GM10248 (cell line): ENCODE results near the gene ABAT.

Source experiments
- CTCF ChIA-PET: fragments of 300-600 bp; sonication (Branson Sonifier 250); formaldehyde crosslinking; extraction: SDS; loops from one replicate; lab custom pipeline; 2021; ENCODE audit warnings: antibody characterized with exemption; lab: Yijun Ruan, JAX
- POLR2A ChIA-PET: fragments of 350-650 bp; sonication (Branson Sonifier 250); formaldehyde crosslinking; extraction: SDS; loops from one replicate; lab custom pipeline; 2020; ENCODE audit warnings: antibody characterized with exemption; lab: Yijun Ruan, JAX
- DNase-seq: peaks from one replicate; pipeline ENCODE4 v3.0.0; 2012; ENCODE audit errors: extremely low spot score
- TF ChIP-seq, protein P1 (sequence below): IDR thresholded peaks from 2 replicates; pipeline ENCODE4 v1.5.1; 2012; ENCODE audit warnings: mild to moderate bottlenecking, low read depth; ENCODE audit errors: extremely low read depth, missing control alignments, control extremely low read depth

Gene ABAT

GRCh38 chr16:8764525-8765250 lies 90.3 kb downstream of the ABAT start:
- TF ChIP-seq, protein P1, sequence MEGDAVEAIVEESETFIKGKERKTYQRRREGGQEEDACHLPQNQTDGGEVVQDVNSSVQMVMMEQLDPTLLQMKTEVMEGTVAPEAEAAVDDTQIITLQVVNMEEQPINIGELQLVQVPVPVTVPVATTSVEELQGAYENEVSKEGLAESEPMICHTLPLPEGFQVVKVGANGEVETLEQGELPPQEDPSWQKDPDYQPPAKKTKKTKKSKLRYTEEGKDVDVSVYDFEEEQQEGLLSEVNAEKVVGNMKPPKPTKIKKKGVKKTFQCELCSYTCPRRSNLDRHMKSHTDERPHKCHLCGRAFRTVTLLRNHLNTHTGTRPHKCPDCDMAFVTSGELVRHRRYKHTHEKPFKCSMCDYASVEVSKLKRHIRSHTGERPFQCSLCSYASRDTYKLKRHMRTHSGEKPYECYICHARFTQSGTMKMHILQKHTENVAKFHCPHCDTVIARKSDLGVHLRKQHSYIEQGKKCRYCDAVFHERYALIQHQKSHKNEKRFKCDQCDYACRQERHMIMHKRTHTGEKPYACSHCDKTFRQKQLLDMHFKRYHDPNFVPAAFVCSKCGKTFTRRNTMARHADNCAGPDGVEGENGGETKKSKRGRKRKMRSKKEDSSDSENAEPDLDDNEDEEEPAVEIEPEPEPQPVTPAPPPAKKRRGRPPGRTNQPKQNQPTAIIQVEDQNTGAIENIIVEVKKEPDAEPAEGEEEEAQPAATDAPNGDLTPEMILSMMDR: no peak
- DNase-seq: no peak
- POLR2A ChIA-PET: no interaction called here
- CTCF ChIA-PET: no interaction called here

DNA sequence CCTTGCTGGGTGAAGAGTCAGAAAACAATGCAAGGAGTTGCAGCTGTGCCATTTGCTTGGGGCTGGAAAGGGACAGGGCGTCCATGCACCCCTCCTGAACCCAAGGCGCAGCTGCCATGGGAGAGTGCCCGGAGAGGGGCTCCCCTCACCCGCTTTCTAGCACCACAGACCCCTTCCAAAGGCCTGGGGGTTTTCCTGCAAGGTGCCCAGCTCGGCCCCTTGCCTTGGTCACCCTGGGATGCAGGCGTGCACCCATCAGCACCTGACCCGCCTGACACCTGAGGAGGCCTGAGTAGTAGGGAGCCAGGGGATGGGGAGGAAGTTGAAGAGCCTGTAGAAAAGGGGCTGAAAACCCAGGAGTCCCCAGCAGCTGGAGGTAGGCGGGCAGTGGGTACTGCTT lies 92.8 kb downstream of the ABAT start:
- CTCF ChIA-PET: no interaction called here
- TF ChIP-seq, protein P1: no peak
- DNase-seq: no peak
- POLR2A ChIA-PET: no interaction called here

DNA sequence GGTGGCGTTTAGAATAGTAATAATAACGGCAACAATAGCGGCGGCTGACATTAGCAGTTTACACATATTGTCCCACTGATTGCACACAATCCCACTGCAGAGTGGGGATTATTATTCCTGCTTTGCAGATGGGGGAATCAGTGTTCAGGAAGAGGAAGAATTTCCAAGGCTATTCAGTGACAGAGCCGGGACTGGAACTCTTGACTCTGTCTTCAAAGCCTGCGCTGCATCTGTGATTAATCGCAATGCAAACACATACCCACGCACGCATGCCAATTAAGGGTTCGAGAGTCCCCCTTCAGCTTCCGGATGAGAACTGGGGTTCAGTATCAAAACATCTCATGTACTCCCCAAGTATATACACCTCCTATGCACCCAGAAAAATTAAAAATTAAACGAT lies 93.9 kb downstream of the ABAT start:
- TF ChIP-seq, protein P1: no peak
- POLR2A ChIA-PET: no interaction called here
- CTCF ChIA-PET: no interaction called here
- DNase-seq: no peak

DNA sequence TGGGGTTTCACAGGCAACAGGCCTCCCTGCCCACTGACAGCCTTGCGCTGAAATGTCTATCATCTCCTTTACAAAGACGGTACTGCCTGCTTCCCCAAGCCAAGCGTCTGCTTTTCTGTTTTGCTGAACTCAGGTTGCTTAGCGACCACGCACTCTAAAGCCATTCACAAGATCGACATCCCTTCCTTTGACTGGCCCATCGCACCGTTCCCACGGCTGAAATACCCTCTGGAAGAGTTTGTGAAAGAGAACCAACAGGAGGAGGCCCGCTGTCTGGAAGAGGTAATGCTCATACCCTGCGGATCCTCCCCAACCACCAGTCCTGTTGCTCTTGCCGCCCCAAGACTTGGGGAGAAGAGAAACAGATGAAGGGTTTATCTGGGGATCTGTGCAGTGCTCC lies 94.3 kb downstream of the ABAT start:
- TF ChIP-seq, protein P1: no peak
- ChIA-PET POLR2A (no interaction called here), CTCF (no interaction called here)
- DNase-seq: no peak

DNA sequence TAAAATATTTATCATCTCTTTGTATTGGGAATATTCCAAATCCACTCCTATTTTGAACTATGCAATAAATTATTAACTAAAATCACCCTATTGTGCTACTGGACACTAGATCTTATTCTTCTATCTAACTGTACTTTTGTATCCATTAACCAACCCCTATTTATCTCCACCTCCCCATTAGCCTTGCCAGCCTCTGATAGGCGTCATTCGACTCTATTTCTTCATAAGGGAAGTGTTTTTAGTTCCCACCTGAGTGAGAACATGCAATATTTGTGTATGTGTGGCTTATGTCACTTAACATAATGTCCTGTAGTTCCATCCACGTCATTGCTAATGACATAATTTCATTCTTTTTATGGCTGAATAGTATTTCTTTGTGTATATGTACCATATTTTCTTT lies 99.1 kb downstream of the ABAT start:
- CTCF ChIA-PET: no interaction called here

DNA sequence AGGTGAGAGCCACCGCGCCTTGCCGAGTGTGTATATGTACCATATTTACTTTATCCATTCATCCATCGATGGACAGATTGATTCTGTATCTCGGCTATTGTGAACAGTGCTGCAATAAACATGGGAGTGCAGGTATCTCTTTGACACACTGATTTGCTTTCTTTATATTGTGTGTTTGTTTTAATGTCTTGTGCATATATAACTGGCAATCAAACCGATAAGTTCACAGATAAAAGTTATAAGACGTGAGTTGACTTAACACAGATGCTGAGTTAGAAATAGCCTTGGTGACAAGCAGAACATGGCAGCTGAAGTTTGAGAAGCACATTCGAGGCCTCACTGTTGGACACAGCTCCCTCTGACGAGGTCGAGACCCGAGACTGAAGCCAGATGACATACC lies 99.8 kb downstream of the ABAT start:
- POLR2A ChIA-PET: no interaction called here
- TF ChIP-seq, protein P1: no peak
- DNase-seq: no peak
- CTCF ChIA-PET: no interaction called here

More for the DNA sequence above, 99.1 kb downstream of the ABAT start:
- POLR2A ChIA-PET: interaction anchor here (0.6 kb wide), 1 partner anchor 178 kb away, joined by 3 read pairs; no protein-coding TSS in a partner anchor
- no peak for DNase-seq
- TF ChIP-seq, protein P1: no peak
